HG02840 (cell line): Measurements from ENCODE around the gene PUM1.
"Not testable (repeated sequence)": the region's sequence is repeated elsewhere in the genome, so short reads cannot be mapped to it uniquely, and the experiment has no call there.

ENCODE experiments used
- ATAC-seq: cut with Tn5 transposase; IDR thresholded peaks from one replicate; pipeline ENCODE4 v1.9.1; 2021; ENCODE audit warnings: mild to moderate bottlenecking, moderate library complexity, moderate number of reproducible peaks; ENCODE audit not compliant: unreplicated experiment, low FRiP score

PUM1 gene

GRCh38 chr1:31000301-31000700, 65.2 kb downstream of the PUM1 start:
- ATAC-seq, result no peak

- ATAC-seq, result no peak
Observed at GRCh38 chr1:30998887-30999286, 66.6 kb downstream of the PUM1 start.

GRCh38 chr1:30998171-30998570, 67.3 kb downstream of the PUM1 start:
- ATAC-seq, result no peak

- ATAC-seq, result no peak
Observed at GRCh38 chr1:30997463-30998057, 68.0 kb downstream of the PUM1 start.

GRCh38 chr1:30995990-30996612, 69.4 kb downstream of the PUM1 start:
- no peak for ATAC-seq

- no peak for ATAC-seq
Observed at GRCh38 chr1:30991862-30992606, 73.5 kb downstream of the PUM1 start.

GRCh38 chr1:30990591-30990990, 74.9 kb downstream of the PUM1 start:
- ATAC-seq, result no peak

- no peak for ATAC-seq
Observed at GRCh38 chr1:30988045-30988444, 77.5 kb downstream of the PUM1 start.

GRCh38 chr1:30986755-30987154, 78.8 kb downstream of the PUM1 start:
- ATAC-seq, result no peak

- no peak for ATAC-seq
Observed at GRCh38 chr1:30984991-30985503, 80.5 kb downstream of the PUM1 start.

GRCh38 chr1:30984165-30984889, 81.2 kb downstream of the PUM1 start:
- ATAC-seq, result no peak

- ATAC-seq, result no peak
Observed at GRCh38 chr1:30982937-30983336, 82.6 kb downstream of the PUM1 start.

- no peak for ATAC-seq
Observed at GRCh38 chr1:30982431-30982830, 83.1 kb downstream of the PUM1 start.

GRCh38 chr1:30981172-30981571, 84.3 kb downstream of the PUM1 start:
- ATAC-seq, result no peak

GRCh38 chr1:30977511-30977910, 88.0 kb downstream of the PUM1 start:
- no peak for ATAC-seq

GRCh38 chr1:30977105-30977504, 88.4 kb downstream of the PUM1 start:
- no peak for ATAC-seq

GRCh38 chr1:30976143-30976542, 89.4 kb downstream of the PUM1 start:
- no peak for ATAC-seq

- no peak for ATAC-seq
Observed at GRCh38 chr1:30975217-30975616, 90.3 kb downstream of the PUM1 start.

- ATAC-seq, result no peak
Observed at GRCh38 chr1:30974536-30974935, 91.0 kb downstream of the PUM1 start.

- ATAC-seq, result not testable (repeated sequence)
Observed at GRCh38 chr1:30972349-30972748, 93.2 kb downstream of the PUM1 start.

- ATAC-seq, result no peak
Observed at GRCh38 chr1:30971496-30971895, 94.0 kb downstream of the PUM1 start.
